Stimulated activated CD8-positive, alpha-beta memory T cell treated with anti-CD3 and anti-CD28 coated beads, Interleukin-4, amount 100 ng/mL, for 1 hour (primary cell): ENCODE data around the gene TMPRSS6.

Experiments used
- DNase-seq, 2 donors: peaks; one replicate each; pipeline ENCODE4 v3.0.0-alpha.2; 2020; ENCODE audit warnings: low read depth in 2 of 2, low spot score in 1 of 2

TMPRSS6 gene

DNA sequence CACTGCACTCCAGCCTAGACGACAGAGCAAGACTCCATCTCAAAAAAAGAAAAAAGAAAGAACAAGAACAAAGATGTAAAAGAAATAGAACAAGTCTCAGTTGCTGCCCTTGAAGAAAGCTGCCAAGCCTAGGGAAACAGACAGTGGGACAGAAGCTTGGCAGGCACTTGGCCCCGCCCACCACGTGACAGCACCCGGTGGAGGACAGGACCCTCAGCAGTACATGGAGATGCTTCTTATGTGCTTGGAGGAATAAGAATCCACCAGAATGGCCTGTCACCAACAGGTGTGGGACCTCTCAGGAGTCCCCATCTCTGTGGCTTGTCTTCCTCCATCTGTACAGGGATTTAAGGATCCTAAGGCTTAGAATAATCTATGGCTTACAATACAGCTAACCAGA, 7.6 kb upstream of the TMPRSS6 start:
- DNase-seq, result no peak

DNA sequence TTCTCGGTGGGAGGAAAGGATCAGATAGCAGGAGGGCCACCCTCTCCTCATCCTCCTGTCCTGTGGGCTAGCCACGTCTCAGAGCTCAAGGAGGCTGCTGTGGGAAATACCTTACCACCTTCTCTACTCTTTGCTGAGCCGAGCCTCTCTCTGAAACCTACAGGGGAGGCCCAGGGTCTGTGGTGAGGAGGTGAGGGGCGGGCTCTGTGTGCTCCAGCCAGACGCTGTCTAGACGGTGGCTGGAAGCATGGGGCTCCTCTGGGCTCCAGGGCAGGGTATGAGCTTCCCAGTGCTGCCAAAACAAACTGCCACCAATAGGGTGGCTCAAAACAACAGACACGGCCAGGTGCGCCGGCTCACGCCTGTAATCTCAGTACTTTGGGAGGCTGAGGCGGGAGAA, 5.5 kb upstream of the TMPRSS6 start:
- DNase-seq, result no peak

DNA sequence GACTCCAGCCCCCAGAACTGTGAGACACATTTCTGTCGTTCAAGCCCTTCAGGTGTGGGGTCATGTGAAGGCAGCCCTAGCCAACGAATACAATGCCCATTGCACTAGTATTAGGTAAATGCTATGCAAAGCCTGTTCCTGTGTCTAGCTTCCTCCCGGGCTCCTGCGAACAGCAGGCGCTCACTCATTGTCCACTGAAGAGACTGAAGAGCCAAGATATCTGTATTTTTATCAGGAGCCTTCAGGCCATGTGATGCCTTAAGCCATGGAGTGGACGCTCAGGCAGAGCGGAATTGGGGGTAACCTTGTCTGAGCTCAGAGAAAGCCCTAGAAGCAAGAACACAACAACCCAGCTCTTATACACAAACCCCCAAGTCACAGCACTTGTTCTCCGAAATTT, 4.2 kb upstream of the TMPRSS6 start:
- DNase-seq, result no peak

DNA sequence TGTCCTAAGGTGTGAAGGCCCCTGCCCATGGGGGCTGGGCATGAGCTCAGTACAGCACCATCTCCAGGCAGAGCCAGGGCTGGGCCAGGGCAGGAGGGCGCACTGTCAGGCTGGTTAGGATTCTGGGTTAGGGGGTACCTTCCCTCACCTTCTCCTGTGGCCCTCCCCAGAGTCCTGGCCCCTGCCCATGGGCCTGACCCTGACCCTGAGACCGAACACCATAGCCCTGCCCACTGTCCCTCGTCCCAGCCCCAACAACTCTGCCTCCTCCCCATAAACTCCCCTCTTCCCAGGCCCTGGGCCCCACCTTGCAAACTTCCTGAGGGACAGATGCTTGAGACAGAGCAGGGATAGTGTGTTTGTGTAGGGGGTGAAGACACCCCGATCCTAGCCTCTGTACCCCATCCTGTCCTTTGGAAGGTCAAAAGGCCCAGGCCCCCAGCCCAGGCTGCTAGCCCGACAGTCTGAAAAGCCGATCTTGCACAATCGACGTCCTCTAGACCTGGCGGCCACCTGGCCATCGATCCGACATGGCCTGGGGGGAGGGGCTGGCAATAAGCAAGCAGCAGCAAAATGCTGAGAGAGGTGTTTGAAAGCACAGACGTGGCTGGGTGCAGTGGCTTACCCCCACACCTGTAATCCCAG, 2.7 kb upstream of the TMPRSS6 start:
- no peak for DNase-seq

DNA sequence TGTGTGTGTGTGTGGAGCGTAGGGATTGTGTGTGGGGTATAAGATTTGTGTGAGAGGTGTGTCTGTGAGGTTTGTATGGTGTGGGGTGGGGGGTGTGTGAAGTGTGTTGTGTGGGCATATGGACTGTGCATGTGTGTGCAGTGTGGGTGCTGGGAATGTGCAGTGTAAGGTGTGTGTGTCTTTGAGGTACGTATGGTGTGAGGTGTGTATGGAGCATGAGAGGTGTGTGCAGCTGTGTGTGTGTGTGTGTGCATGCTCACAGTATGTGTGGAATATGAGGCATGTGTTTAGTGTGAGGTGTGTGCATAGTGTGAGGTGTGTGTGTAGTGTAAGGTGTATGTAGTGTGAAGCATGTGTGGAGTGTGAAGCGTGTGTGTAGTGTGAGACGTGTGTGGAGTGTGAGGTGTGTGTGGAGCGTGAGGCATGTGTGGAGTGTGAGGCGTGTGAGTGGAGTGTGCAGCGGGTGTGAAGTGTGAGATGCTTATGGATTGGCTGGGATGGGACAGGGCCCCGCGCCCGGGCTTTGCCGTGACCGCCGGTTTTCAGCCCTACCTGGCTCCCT, 1.7 kb upstream of the TMPRSS6 start:
- DNase-seq, result no peak

DNA sequence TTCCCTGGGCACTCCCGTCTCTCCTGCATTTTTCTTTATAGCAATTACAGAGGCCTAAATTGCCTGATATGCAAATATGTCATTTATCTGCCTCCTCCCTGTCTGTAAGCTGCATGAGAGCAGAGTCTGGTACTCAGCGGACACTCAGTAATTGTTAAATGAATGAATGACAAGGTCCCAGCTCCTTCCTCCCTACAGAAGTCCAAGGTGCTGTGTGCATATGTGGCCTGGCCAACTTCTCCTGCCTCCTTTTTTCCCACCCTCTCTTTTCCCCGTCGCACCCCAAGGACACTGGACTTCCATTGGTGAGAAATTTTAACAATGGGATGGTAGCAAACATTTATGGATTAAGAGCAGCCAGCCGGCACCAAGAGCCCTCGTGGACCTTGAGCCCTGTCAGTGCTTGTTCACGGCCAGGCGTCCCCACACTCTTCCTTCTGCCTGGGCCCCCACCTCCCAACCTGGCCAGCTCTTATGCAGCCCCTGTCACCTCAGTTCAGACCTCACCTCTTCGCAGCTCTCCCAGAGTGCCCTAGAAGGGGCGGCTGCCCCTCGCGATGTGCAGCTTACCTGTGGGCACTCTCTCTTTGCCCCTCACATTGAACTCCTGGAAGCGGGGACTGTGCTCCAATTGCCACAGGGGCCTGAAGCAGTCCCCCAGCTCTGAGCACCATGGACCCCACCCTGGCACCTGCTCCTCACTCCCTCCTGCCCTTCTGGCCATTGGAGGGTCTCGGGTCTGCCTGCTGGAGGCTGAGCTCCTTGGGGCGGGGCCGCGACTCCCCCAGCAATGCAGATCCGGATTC, 1.5 kb downstream of the TMPRSS6 start:
- no peak for DNase-seq

DNA sequence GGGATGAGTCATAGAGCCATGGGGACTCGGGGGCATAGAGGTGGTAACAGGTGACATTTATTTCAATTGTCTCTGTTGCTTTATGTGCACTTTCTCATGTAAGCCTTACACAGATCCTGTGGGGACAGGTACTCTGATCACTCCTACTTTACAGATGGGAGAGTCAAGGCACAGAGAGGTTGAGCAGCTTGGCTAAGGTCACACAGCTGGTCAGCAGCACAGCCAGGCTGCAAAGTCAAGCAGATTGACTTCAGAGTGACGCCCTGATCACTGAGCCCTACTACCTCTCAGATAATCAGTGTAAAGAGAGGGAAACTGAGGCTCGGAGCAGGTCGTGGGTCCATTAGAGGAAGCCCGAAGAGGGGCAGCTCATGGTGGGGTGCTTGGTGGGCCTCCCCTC, 3.5 kb downstream of the TMPRSS6 start:
- DNase-seq, result no peak

DNA sequence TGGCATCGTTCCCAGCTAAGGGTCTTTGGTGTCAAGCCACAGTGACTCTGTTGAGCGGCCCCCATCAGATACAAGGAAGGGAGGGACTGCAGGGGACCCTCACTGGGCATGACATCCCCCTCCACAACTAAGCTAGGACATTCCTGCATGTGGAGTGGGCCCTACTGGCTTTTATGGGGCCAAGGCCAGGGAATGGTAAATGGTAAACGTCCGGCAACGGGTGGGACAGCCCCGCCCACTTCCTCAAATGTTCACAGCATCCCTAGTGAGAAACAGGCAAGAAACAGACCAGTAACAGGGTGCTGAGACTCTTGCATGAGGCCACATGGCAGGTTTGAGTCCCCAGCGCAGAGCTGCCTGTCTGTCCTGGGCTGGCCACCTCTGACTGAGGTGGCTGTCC, 4.4 kb downstream of the TMPRSS6 start:
- no peak for DNase-seq

DNA sequence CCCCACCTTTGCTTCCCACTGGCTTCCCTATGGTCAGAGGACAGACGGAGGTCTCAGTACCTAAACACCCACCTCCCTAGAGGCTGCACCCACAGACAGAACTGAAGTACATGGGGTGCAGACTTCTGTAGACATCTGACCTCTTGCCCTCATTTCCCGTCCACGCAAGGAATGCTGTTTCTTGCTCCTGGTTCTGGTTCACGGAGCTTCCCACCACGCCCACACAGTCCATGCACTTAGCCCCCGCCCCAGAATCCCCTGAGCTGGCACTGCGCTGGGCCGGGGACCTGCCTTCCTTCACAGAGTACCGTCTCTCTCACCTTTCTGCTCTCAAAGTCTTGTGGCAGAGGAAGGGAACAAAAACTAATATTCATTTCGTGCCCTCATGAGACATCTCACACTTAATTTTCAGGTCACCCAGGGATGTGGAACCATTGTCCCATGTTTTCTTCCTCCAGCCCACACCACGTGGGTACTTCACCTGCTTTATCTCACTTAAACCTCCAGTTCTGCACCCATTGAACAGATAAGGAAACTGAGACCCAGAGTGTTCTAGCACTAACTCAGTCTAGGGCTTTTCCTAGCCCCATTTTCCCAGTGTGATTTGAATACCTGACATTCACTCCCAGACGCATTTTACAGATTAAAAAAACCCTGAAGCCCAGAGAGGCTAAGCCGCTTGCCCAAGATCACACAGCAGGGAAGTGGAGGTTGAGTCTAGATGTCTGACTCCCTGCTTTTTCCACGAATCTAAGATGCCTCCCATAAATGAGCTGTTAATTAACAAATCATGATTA, 5.7 kb downstream of the TMPRSS6 start:
- no peak for DNase-seq

DNA sequence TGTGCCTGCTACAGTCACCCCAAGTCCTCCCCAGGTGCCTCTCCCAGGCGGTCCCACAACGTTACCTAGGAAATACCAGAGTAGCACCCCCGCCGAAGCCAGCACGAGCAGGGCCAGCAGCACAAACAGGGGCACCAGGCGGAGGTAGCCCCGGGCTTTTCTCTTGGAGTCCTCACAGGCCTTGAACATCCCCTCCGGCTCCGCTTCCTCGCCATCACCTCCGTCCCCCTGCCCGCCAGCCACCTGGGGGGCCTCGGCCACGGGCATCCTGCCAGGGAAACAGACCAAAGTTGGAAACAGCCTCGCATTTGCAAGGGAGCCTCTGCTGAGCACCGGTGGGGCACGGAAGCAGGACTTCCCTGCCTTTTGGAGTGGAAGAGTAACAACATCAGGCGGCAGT, 6.4 kb downstream of the TMPRSS6 start:
- DNase-seq, result no peak

DNA sequence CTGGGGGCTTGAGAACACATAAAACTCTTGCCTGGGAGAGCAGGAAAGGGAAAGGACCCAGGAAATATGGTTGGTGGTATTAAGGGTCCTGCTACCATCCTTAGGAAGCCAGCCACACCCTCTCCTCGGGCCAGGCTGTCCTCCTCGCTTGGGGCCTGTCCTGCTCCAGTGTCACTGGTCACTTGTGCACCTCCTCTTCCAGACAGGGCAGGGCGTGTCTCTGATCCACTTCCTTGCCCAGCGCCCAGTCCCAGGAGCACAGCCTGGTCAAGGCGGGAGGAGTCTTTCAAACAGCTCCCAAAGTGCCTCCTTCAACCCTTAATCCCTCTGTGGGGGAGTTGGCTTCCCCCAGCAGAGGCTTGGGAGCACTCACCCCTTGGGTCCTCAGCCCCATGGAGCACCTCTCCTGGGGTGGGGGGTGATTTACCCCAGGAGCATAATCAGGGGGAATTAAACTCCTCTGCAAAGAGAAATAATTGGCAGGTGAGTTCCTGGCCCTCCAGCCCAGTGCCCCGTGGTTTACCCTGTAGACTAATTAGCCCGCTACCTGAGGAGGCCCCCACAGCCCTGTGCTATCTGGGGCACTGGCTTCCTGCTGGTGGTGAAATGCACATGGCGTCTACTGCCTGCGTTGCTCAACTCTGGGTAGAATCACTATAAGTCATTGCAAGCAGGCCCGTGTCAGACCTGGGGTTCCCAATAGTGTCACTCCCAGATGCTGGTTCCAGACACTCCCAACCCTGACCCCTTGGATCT, 8.0 kb downstream of the TMPRSS6 start:
- DNase-seq, result no peak

DNA sequence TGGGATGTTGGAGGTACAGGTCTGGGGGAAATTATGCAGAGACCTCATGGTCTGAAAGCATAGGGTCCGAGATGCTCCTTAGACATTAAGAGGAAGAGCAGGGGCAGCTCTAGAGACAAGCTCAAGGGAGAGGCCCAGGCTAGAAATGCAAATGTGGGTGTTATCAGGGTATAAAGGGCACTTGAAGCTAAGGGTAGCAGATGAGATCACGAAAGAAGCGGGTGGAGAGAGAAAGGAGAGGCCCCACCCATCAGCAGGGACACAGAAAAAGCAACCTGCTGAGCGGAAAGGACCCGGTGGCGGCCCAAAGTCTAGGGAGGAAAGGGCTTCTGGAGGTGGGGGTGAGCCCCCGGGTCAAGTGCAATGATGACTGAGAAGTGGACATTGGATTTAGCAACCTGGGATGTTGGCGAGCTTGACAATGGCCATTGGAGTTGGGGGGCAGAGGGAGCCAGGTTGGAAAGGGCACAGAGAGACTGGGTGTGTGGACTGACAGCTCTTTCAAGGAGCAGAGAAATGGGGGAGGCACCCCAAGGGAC, 8.9 kb downstream of the TMPRSS6 start:
- no peak for DNase-seq

DNA sequence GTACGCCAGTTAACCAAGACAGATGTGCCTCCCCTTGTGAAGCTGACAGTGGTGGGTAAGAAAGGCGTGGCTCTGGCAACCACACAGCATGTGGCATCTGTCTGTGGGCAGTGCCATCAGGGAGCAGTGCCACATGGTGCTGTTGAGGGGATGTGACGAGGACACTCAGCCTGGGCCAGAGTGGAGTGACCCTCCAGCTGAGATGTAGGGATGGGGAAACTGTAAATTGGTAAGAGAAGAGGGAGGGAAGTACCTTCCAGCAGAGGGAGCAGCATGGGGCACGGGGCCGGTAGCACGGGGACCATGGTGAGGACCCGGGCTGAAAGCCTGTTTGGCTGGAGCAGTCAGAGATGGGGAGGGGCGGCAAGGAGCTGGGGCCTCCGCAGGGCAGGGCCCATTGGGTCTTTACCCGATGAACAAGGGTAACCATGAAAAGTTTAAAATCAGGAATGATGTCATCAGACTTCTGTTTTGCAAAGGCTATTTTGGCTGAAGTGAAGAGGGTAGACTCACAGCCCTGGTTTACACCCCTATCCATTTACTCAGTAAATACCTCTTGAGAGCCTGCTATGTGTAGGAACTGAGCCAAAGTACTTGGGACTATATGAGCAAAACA, 10.4 kb downstream of the TMPRSS6 start:
- no peak for DNase-seq

DNA sequence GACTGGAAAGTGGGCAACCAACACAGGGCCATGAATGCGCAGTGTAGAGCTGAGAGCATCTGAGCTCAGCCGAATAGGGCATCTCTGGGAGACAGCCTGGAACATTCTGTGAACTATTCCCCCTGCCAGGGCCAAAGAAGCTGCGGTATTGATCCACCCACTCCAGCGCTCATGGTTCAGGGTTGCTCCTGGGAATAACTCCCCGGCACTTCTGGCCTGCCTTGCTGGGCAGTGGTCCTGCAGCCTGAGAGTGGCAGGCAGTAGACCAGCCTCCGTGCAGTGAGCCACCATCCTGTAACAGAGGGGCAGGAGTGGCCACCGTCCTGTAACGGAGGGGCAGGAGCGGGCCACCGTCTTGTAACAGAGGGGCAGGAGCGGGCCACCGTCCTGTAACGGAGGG, 12.2 kb downstream of the TMPRSS6 start:
- DNase-seq, result no peak

DNA sequence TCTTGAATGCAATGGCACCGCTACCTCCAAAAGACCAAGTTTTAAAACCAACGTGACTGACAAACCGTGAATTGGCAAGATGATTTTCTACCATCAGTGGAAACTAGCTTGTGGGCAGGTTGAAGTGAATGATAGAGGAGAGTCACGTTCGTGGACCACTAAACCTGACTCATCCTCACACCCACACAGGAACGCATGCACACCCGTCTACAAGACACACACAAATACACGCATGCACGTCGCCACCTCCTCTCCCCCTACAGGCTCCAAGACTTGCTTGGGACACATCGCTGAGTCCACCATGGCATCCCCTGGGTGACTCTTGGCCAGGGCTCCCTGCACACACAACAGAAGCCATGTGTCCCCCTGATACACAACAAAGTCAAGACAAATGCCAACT, 14.4 kb downstream of the TMPRSS6 start:
- no peak for DNase-seq

DNA sequence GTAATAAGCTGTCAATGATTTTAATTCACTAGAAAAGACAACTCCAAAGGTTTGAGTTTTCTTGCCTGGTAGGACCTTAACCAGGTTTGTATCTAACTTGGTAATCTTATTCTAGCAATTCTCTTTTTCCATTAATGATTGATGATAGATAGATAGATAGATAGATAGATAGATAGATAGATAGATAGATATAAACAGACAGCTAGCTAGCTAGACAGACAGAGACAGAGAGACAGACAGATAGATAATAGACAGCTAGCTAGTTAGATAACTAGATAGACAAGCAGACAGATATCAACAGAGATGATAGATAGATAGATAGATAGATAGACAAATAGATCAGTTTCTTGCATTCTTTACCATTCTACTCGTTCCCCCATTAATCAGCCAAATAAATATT, 15.3 kb downstream of the TMPRSS6 start:
- no peak for DNase-seq

DNA sequence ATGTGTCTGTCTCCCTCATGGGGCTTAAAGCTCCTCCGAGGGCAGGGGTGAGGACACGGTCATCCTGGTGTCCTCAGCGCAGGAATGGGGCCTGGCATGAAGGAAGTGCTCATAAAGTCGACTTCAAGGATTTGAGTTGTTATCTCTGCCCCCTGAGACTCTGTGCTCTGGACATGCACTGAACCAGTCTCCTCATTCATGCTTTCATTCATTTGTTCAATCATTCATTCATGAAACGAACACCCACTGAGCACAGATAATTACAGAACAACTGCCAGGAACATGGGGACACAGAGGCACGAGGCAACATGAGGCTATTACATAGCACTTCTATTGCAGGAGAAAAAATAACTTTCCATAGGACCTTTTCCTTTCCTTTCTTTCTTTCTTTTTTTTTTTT, 16.5 kb downstream of the TMPRSS6 start:
- DNase-seq, result no peak

DNA sequence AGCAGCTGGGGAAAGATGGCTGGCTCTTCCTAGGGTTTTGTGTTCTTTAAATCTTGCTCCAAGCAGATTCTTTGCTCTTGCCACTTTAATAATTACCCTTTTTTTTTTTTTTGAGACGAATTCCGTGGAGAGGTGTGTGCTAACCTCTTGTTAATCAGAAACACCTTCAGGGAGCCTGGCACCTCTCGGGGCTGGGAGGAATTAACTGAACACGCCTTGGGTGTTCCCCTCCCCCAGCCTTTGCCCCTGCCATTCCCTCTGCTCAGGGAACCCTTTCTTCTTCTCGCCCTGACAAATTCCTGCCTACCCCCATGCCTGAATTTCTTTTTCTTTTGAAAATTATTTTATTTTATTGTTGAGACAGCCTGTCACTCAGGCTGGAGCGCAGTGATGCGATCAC, 17.5 kb downstream of the TMPRSS6 start:
- DNase-seq, result no peak

DNA sequence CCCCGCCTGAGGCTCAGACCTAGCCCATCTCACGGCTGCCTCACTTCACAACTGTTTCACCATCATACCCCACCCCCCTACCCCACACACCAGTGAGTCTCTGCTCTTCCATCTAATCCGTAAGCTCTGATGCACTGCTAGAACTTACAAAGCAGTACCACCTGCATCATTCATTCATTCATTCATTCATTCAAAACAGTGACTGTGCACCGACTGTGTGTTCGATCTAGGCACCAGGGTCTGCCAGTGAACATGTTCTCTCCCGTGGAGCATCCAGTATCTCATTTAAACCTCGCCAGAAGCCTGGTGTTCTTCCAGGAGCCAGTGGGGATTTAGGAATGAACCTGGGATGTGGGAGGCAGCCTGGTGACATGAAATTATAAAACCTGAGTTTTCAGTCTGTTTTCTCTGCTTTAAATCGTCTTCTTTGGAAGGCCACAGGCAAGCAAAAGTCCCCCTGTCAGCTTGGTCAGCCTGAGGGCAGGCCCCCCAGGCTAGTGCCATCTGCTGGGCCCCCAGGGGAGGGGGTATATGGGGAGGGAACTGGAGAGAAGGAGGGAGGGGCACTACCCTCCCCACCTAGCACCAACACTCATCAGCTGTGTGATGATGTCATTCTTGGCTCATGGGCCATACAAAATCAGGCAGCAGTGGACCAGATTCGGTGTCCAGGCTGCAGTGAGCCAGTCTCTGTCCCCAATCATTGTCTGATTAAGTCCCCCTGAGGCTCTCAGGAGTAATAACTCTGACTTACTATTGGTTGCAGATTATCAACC, 18.4 kb downstream of the TMPRSS6 start:
- DNase-seq, result no peak

DNA sequence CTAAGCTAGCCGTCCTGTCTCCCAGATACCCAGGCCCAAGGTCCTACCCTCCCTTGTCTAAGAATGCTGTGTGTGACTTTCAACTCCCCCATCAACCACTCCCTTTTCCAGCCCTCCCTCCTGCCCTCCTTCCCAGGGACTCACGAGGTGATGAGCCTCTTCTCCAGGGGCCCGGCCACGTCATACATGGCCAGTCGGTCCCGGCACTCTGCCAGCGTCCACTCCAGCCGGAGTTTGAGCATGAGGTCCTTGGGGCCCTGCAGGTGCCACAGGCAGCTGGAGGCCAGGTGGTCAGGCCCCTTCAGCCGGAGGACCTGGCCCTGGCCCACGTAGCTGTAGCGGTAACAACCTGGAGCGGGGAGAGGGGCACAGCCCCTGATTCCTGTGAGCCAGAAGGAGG, 20.1 kb downstream of the TMPRSS6 start:
- DNase-seq, result no peak
